Endothelial cell of umbilical vein (primary cell): ENCODE data around the gene MAP2K7. TPM values are rescaled to one million over a fixed set of nuclear protein-coding genes. Genes with fewer than 3 reads are reported as not detected.

ENCODE experiments used
- BruUV-seq: library from RNA; stranded (reverse); fragments of 400-500 nt; replicated peaks from 2 replicates; lab custom pipeline; 2021; lab: Mats Ljungman, UMichigan
- CTCF ChIA-PET: fragments of 300-600, 350-600 bp; sonication (Branson Sonifier 250); formaldehyde crosslinking; loops from one replicate; lab custom pipeline; 2021; ENCODE audit warnings: antibody characterized with exemption, inconsistent platforms; lab: Charles Lee
- POLR2A ChIA-PET: fragments of 300-600, 350-600 bp; sonication (Branson Sonifier 250); formaldehyde crosslinking; loops from one replicate; lab custom pipeline; 2021; ENCODE audit warnings: antibody characterized with exemption, inconsistent platforms; lab: Charles Lee
- DNase-seq: peaks from one replicate; pipeline ENCODE4 v3.0.0-alpha.2; 2011; ENCODE audit warnings: low read depth, low spot score
- FAIRE-seq: peaks from 2 replicates; lab custom pipeline; 2011; peaks lifted over from hg19 to GRCh38; lab: Jason Lieb, UNC
- H2AFZ ChIP-seq: 2 replicates; pipeline ENCODE4 v1.6.0; 2012; ENCODE audit warnings: low read depth, low read length, control low read depth, inconsistent platforms
- H3K27ac ChIP-seq: 2 replicates; pipeline ENCODE4 v1.5.1; 2011; ENCODE audit warnings: low read depth, mild to moderate bottlenecking, control low read depth, low read length, moderate library complexity; ENCODE audit not compliant: insufficient read depth
- H3K27me3 ChIP-seq, 2 experiments: 2 replicates each; pipeline versions ENCODE4 v1.6.0 to v1.6.1; 2011; ENCODE audit warnings: low read length in 2 of 2, mixed read lengths in 1 of 2; ENCODE audit not compliant: control insufficient read depth in 2 of 2, insufficient read depth in 2 of 2
- H3K36me3 ChIP-seq, 2 experiments: 2 replicates in 1 of 2; 3 replicates in 1 of 2; pipeline ENCODE4 v1.5.1; 2011; ENCODE audit warnings: low read length in 2 of 2, mild to moderate bottlenecking in 1 of 2, moderate library complexity in 1 of 2; ENCODE audit not compliant: control insufficient read depth in 2 of 2, insufficient read depth in 2 of 2; ENCODE audit errors: extremely low read depth in 1 of 2
- H3K4me1 ChIP-seq: 3 replicates; pipeline ENCODE4 v1.5.1; 2011; ENCODE audit warnings: mild to moderate bottlenecking, low read length; ENCODE audit not compliant: control insufficient read depth, insufficient read depth; ENCODE audit errors: extremely low read depth
- H3K4me2 ChIP-seq: 2 replicates; pipeline ENCODE4 v1.6.1; 2011; ENCODE audit warnings: low read length, control low read depth, mixed read lengths; ENCODE audit not compliant: insufficient read depth
- H3K4me3 ChIP-seq, 3 experiments: fragments of 200-600 bp in 1 of 3; sonication (generic), shearing (Covaris generic) in 1 of 3; replicated peaks in 1 of 3; 2 replicates each; pipeline ENCODE4 v1.5.1; 2011 to 2016; ENCODE audit warnings: control low read depth in 3 of 3, low read length in 3 of 3, mild to moderate bottlenecking in 2 of 3, inconsistent platforms in 1 of 3, low read depth in 1 of 3, moderate library complexity in 1 of 3; ENCODE audit not compliant: insufficient read depth in 1 of 3
- H3K79me2 ChIP-seq: 2 replicates; pipeline ENCODE4 v1.6.0; 2012; ENCODE audit warnings: low read length, inconsistent platforms; ENCODE audit not compliant: control insufficient read depth, insufficient read depth
- H3K9ac ChIP-seq: replicated peaks from 2 replicates; pipeline ENCODE3; 2011; ENCODE audit warnings: low read length, control low read depth; ENCODE audit not compliant: insufficient read depth; ENCODE audit errors: extremely low read depth
- H3K9me1 ChIP-seq: replicated peaks from 3 replicates; pipeline ENCODE4 v1.6.0; 2011; ENCODE audit warnings: mild to moderate bottlenecking, low read length; ENCODE audit not compliant: control insufficient read depth, insufficient read depth; ENCODE audit errors: extremely low read depth
- H3K9me3 ChIP-seq: replicated peaks from 2 replicates; pipeline ENCODE4 v1.5.1; 2012; ENCODE audit warnings: low read length, inconsistent platforms; ENCODE audit not compliant: control insufficient read depth, insufficient read depth
- H4K20me1 ChIP-seq: replicated peaks from 2 replicates; pipeline ENCODE3; 2011; ENCODE audit warnings: mild to moderate bottlenecking, low read length; ENCODE audit not compliant: control insufficient read depth, insufficient read depth; ENCODE audit errors: extremely low read depth
- EZH2 ChIP-seq: IDR thresholded peaks from 2 replicates; pipeline ENCODE4 v1.6.1; 2012; ENCODE audit warnings: borderline replicate concordance, low read depth, mild to moderate bottlenecking, moderate library complexity, low read length, inconsistent platforms; ENCODE audit not compliant: severe bottlenecking
- FOS ChIP-seq: IDR thresholded peaks from 2 replicates; pipeline ENCODE4 v1.6.1; 2011; ENCODE audit warnings: mild to moderate bottlenecking, low read length, moderate library complexity, borderline replicate concordance; ENCODE audit not compliant: insufficient read depth
- GATA2 ChIP-seq: IDR thresholded peaks from 2 replicates; pipeline ENCODE4 v1.7.0; 2011; ENCODE audit warnings: low read depth, mild to moderate bottlenecking, moderate library complexity, mixed read lengths, low read length; ENCODE audit not compliant: insufficient read length, insufficient read depth
- JUN ChIP-seq: IDR thresholded peaks from 2 replicates; pipeline ENCODE4 v1.6.1; 2011; ENCODE audit warnings: borderline replicate concordance, low read depth; ENCODE audit not compliant: insufficient read length, insufficient read depth
- POLR2A ChIP-seq: IDR thresholded peaks from 2 replicates; pipeline ENCODE4 v1.6.1; 2012; ENCODE audit warnings: low read depth, mild to moderate bottlenecking, control low read depth, low read length
- POLR2AphosphoS5 ChIP-seq: IDR thresholded peaks from 2 replicates; pipeline ENCODE4 v1.6.1; 2012; ENCODE audit warnings: low read depth, mild to moderate bottlenecking, control low read depth, low read length, moderate library complexity; ENCODE audit not compliant: insufficient read depth
- dilution Hi-C: fragments of 300-500 bp; cut with MboI; formaldehyde crosslinking; loops from one replicate; pipeline ENCODE4 v1.15.0; 2019; ENCODE audit warnings: low sequenced_read_pairs; ENCODE audit not compliant: extremely low pct_ligation_motif_present
- intact Hi-C: fragments of 100-400 bp; cut with micrococcal nuclease; formaldehyde crosslinking; loops from one replicate; pipeline ENCODE4 v1.10.0; 2022
- polyA plus RNA-seq, 4 experiments: library from polyadenylated mRNA; depleted of rRNA in 3 of 4; stranded (reverse) in 3 of 4; unstranded in 1 of 4; fragments of >200 nt; gene quantifications; 2 replicates each; pipeline versions ENCODE4 v1.2.1 to v1.2.3, GENCODE V29; 2011 to 2012; ENCODE audit warnings: missing spikeins in 1 of 4
- total RNA-seq: library from RNA; stranded (reverse); gene quantifications from 2 replicates; pipeline ENCODE4 v1.2.3, GENCODE V29; 2021

The MAP2K7 gene
- total and polyA plus RNA-seq, 2 donors (not counting 3 experiments of a cell fraction or from before 2014, with no cell fraction given), result 13.8 to 36.0 TPM

DNA sequence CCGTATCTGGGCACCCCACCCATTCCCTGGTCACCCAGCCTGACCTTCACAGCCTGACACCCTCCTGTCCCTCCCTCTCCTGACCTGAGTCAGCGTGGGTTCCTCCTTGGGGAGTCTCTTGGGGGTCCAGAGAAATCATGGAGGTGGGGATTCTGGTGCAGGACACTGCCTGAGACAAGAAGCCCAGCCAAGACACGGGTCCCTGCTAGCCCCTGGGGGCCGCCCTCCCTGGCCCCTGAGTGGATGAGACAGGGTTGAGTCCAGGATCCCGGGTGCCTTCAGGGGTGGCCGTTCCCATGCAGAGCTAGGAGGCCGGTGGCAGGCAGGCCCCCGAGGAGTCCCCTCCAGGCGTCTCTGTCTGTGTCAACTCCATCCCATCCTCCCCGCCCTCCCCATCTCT lies 1.6 kb downstream of the MAP2K7 start:
- no peak overlapping the region for H3K27ac ChIP-seq
- no peak overlapping the region for H3K9ac ChIP-seq
- peaks cover 0 to 5% of the 10 kb centered on the region in 2 experiments for H3K36me3 ChIP-seq
- ChIA-PET CTCF (no interaction called here), POLR2A (no interaction called here)
- no peak for TF ChIP-seq JUN
- no peak for TF ChIP-seq POLR2A
- TF ChIP-seq POLR2AphosphoS5, result no peak
- TF ChIP-seq EZH2, result no peak
- TF ChIP-seq GATA2, result no peak
- no peak for TF ChIP-seq FOS
- H3K4me3 ChIP-seq, result no peak overlapping the region
- BruUV-seq, result no TSS peak
- no peaks in the 10 kb centered on the region for H3K27me3 ChIP-seq
- no peak for DNase-seq
- no peaks in the 10 kb centered on the region for H3K9me3 ChIP-seq
- FAIRE-seq, result no peak
- peaks cover 16% of the 10 kb centered on the region for H3K4me1 ChIP-seq
- no peak overlapping the region for H2AFZ ChIP-seq
- intact Hi-C loops (no loop called here), dilution Hi-C loops (no loop called here)
- H3K79me2 ChIP-seq, result peaks cover 28% of the 10 kb centered on the region
- no peaks in the 10 kb centered on the region for H4K20me1 ChIP-seq
- no peak overlapping the region for H3K4me2 ChIP-seq
- no peaks in the 10 kb centered on the region for H3K9me1 ChIP-seq

DNA sequence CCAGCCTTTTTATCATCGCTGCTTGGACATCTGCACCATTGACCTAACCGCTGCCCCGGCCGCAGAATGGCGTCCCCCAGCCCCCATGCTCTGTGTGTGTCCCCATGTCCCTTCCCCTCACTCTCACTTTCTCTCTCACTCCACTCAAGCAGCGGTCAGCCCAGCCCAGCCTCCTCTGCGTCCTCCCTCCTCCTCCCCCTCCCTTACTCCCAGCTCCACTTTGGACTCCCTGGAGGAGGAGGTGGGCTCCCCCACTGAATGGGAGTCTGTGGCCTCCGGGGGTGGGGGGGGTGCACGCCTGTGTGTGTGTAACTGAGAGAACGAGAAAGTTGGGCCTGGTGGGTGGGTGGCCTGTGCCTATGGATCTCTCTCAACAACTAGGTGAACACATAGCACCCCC lies 2.2 kb downstream of the MAP2K7 start:
- CTCF ChIA-PET, result no interaction called here
- FAIRE-seq, result no peak

More for the DNA sequence above, 2.2 kb downstream of the MAP2K7 start:
- Histone ChIP-seq H3K9me1 (no peaks in the 10 kb centered on the region), H3K4me1 (peaks cover 16% of the 10 kb centered on the region), H4K20me1 (no peaks in the 10 kb centered on the region), H3K9me3 (no peaks in the 10 kb centered on the region), H3K4me2 (no peak overlapping the region), H2AFZ (no peak overlapping the region), H3K27ac (no peak overlapping the region), H3K36me3 (peaks cover 0 to 11% of the 10 kb centered on the region in 2 experiments), H3K79me2 (peaks cover 28% of the 10 kb centered on the region), H3K9ac (no peak overlapping the region), H3K4me3 (no peak overlapping the region), H3K27me3 (no peaks in the 10 kb centered on the region)
- dilution Hi-C loops, result no loop called here
- no TSS peak for BruUV-seq
- POLR2A ChIA-PET, result no interaction called here
- no peak for DNase-seq
- no peak for TF ChIP-seq EZH2
- TF ChIP-seq GATA2, result no peak
- intact Hi-C loops, result no loop called here
